Stimulated activated CD8-positive, alpha-beta memory T cell treated with anti-CD3 and anti-CD28 coated beads, Interleukin-15, amount 100 ng/mL, for 24 hours (primary cell): ENCODE data around the gene UCP2.
"Not testable (repeated sequence)": the region's sequence is repeated elsewhere in the genome, so short reads cannot be mapped to it uniquely, and the experiment has no call there.

ENCODE experiments used
- DNase-seq: peaks from one replicate; pipeline ENCODE4 v3.0.0-alpha.2; 2020; ENCODE audit warnings: low read depth

UCP2 gene

GRCh38 chr11:73944085-73944484 lies 38.6 kb downstream of the UCP2 start:
- DNase-seq, result no peak

GRCh38 chr11:73942010-73942409 lies 40.6 kb downstream of the UCP2 start:
- no peak for DNase-seq

- no peak for DNase-seq
Observed at GRCh38 chr11:73940801-73941570, 41.7 kb downstream of the UCP2 start.

- no peak for DNase-seq
Observed at GRCh38 chr11:73939096-73939495, 43.5 kb downstream of the UCP2 start.

- not testable (repeated sequence) for DNase-seq
Observed at GRCh38 chr11:73936047-73936446, 46.6 kb downstream of the UCP2 start.

GRCh38 chr11:73932781-73933180 lies 49.9 kb downstream of the UCP2 start:
- DNase-seq, result no peak

GRCh38 chr11:73931951-73932350 lies 50.7 kb downstream of the UCP2 start:
- DNase-seq, result no peak

GRCh38 chr11:73931039-73931645 lies 51.5 kb downstream of the UCP2 start:
- no peak for DNase-seq

- DNase-seq, result no peak
Observed at GRCh38 chr11:73929388-73929787, 53.3 kb downstream of the UCP2 start.
